Neural progenitor cell (in vitro differentiated cells): Measurements from ENCODE around the gene SPTAN1. TPM values are rescaled to one million over a fixed set of nuclear protein-coding genes. Genes with fewer than 3 reads are reported as not detected.
A peak's percentile ranks its signal among the peaks of the same experiment; 100 is the strongest.

Experiments
- DNase-seq: peaks from one replicate; pipeline ENCODE4 v3.0.0-alpha.2; 2016; ENCODE audit warnings: low spot score
- H2AFZ ChIP-seq: fragments of 200-600 bp; sonication (generic); replicated peaks from 2 replicates; pipeline ENCODE4 v1.6.1; 2016; ENCODE audit warnings: antibody characterized with exemption
- H3F3A ChIP-seq: fragments of 200-600 bp; sonication (generic); 2 replicates; pipeline ENCODE4 v1.6.1; 2016; ENCODE audit warnings: antibody characterized with exemption, low read depth
- H3K27ac ChIP-seq: fragments of 200-600 bp; sonication (generic); 2 replicates; pipeline ENCODE4 v1.5.1; 2016; ENCODE audit warnings: mild to moderate bottlenecking
- H3K27me3 ChIP-seq: fragments of 200-600 bp; sonication (generic); 2 replicates; pipeline ENCODE4 v1.6.1; 2016; ENCODE audit warnings: mild to moderate bottlenecking, moderate library complexity
- H3K36me3 ChIP-seq: fragments of 200-600 bp; sonication (generic); 2 replicates; pipeline ENCODE4 v1.5.1; 2016
- H3K4me1 ChIP-seq: fragments of 200-600 bp; sonication (generic); 2 replicates; pipeline ENCODE4 v1.6.1; 2016; ENCODE audit warnings: mixed run types
- H3K4me2 ChIP-seq: fragments of 200-600 bp; sonication (generic); 2 replicates; pipeline ENCODE4 v1.6.1; 2016
- H3K4me3 ChIP-seq: fragments of 200-600 bp; sonication (generic); 2 replicates; pipeline ENCODE4 v1.5.1; 2016
- H3K79me2 ChIP-seq: fragments of 200-600 bp; sonication (generic); 2 replicates; pipeline ENCODE4 v1.6.1; 2016; ENCODE audit warnings: low read depth
- H3K9ac ChIP-seq: fragments of 200-600 bp; sonication (generic); 2 replicates; pipeline ENCODE4 v1.6.1; 2016
- H3K9me3 ChIP-seq: fragments of 200-600 bp; sonication (generic); 2 replicates; pipeline ENCODE4 v1.5.1; 2016; ENCODE audit warnings: low read depth
- H4K20me1 ChIP-seq: fragments of 200-600 bp; sonication (generic); 2 replicates; pipeline ENCODE4 v1.6.1; 2016; ENCODE audit warnings: low read depth
- H3K27ac Mint-ChIP-seq: 3 replicates; pipeline ENCODE4 v1.8.0; 2021; ENCODE audit warnings: mixed read lengths
- H3K27me3 Mint-ChIP-seq: 2 replicates; pipeline ENCODE4 v1.8.0; 2022; ENCODE audit warnings: low read depth, mild to moderate bottlenecking, inconsistent platforms, moderate library complexity, mixed read lengths; ENCODE audit not compliant: insufficient read depth
- H3K36me3 Mint-ChIP-seq: 3 replicates; pipeline ENCODE4 v1.8.0; 2021; ENCODE audit warnings: mixed read lengths
- H3K4me1 Mint-ChIP-seq: 3 replicates; pipeline ENCODE4 v1.8.0; 2021; ENCODE audit warnings: mixed read lengths
- H3K4me3 Mint-ChIP-seq: 3 replicates; pipeline ENCODE4 v1.8.0; 2021; ENCODE audit warnings: mild to moderate bottlenecking, moderate library complexity, mixed read lengths
- H3K9me3 Mint-ChIP-seq: 3 replicates; pipeline ENCODE4 v1.8.0; 2020; ENCODE audit warnings: mixed read lengths
- CTCF ChIP-seq: fragments of 200-600 bp; sonication (generic); IDR thresholded peaks from 2 replicates; pipeline ENCODE4 v1.5.1; 2017; ENCODE audit warnings: antibody characterized with exemption, mild to moderate bottlenecking
- EZH2 ChIP-seq: fragments of 200-600 bp; sonication (generic); IDR thresholded peaks from 2 replicates; pipeline ENCODE4 v1.6.1; 2017; ENCODE audit warnings: antibody characterized with exemption, mild to moderate bottlenecking, moderate library complexity
- EZH2phosphoT487 ChIP-seq: fragments of 200-600 bp; sonication (generic); IDR thresholded peaks from 2 replicates; pipeline ENCODE4 v1.6.1; 2017; ENCODE audit warnings: antibody characterized with exemption
- total RNA-seq: library from RNA; depleted of rRNA; stranded (reverse); fragments of >200 nt; gene quantifications from 2 replicates; pipeline ENCODE4 v1.2.3, GENCODE V29; 2015; ENCODE audit warnings: low replicate concordance

SPTAN1 gene
- total RNA-seq, 1 donor from 2014 or later: 112 TPM

GRCh38 chr9:128553728-128554127 lies 1.3 kb downstream of the SPTAN1 start:
- H3K79me2 ChIP-seq: peaks cover 54% of the 10 kb centered on the region
- DNase-seq: no peak
- peak overlapping the region; percentile 91 for H3K4me2 ChIP-seq
- H3K36me3 Mint-ChIP-seq: no peaks in the 10 kb centered on the region
- H3K27me3 Mint-ChIP-seq: peaks cover 2% of the 10 kb centered on the region
- no peak overlapping the region for H2AFZ ChIP-seq
- no peak overlapping the region for H3K27ac Mint-ChIP-seq
- H3F3A ChIP-seq: peaks cover 29% of the 10 kb centered on the region
- H3K4me1 Mint-ChIP-seq: peaks cover 46% of the 10 kb centered on the region
- no peak overlapping the region for H3K9ac ChIP-seq
- H3K27ac ChIP-seq: no peak overlapping the region
- H3K9me3 Mint-ChIP-seq: no peaks in the 10 kb centered on the region
- H3K36me3 ChIP-seq: no peaks in the 10 kb centered on the region
- H3K4me3 ChIP-seq: peak overlapping the region; percentile 94
- H4K20me1 ChIP-seq: peaks cover 52% of the 10 kb centered on the region
- H3K27me3 ChIP-seq: no peaks in the 10 kb centered on the region
- TF ChIP-seq EZH2phosphoT487 (no peak), EZH2 (no peak), CTCF (no peak)
- H3K4me1 ChIP-seq: peaks cover 35% of the 10 kb centered on the region
- no peak overlapping the region for H3K4me3 Mint-ChIP-seq
- H3K9me3 ChIP-seq: no peaks in the 10 kb centered on the region

- Histone ChIP-seq H2AFZ (no peak overlapping the region), H3K4me1 (peaks cover 41% of the 10 kb centered on the region), H3K4me3 (peak overlapping the region; percentile 94), H3K27me3 (no peaks in the 10 kb centered on the region), H3K36me3 (no peaks in the 10 kb centered on the region), H3K9ac (no peak overlapping the region), H3K79me2 (peaks cover 60% of the 10 kb centered on the region), H3K4me2 (peak overlapping the region; percentile 91), H3F3A (peaks cover 35% of the 10 kb centered on the region), H3K27ac (no peak overlapping the region), H3K9me3 (no peaks in the 10 kb centered on the region), H4K20me1 (peaks cover 57% of the 10 kb centered on the region)
- Mint-ChIP-seq H3K27ac (no peak overlapping the region), H3K36me3 (no peaks in the 10 kb centered on the region), H3K4me1 (peaks cover 50% of the 10 kb centered on the region), H3K9me3 (no peaks in the 10 kb centered on the region), H3K27me3 (peaks cover 2% of the 10 kb centered on the region), H3K4me3 (no peak overlapping the region)
- DNase-seq: peak; percentile 85
- peak; percentile 23 for TF ChIP-seq CTCF
- TF ChIP-seq EZH2: no peak
Measured at GRCh38 chr9:128554155-128554862, 1.9 kb downstream of the SPTAN1 start.

DNA sequence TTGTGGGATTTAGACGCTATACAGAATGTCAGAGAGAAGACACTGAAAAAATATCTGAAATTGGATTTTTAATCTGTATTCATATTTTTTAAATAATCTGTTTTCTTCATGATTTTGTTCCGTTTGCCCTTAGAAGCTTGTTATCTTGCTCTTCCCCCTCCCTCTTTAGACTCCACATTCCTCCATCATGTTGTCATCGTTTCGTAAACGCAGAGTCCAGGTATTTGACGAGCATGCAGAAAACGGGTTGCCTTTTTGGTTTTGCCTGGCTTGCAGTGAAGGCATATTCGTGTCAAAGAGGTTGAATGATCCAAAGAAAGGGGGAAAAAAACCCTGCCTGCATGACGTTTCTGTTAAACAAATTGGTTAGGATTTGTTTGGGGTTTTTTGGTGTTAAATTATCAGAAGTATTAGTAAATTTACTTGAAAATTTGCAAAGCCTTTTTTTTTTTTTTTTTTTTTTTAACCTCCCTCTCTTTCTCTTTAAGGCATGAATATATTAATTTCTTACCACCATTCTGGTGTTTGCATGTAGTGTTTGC lies 2.9 kb downstream of the SPTAN1 start:
- Histone ChIP-seq H2AFZ (no peak overlapping the region), H3K36me3 (no peaks in the 10 kb centered on the region), H3K9me3 (no peaks in the 10 kb centered on the region), H3K4me1 (peaks cover 43% of the 10 kb centered on the region), H3F3A (peaks cover 38% of the 10 kb centered on the region), H4K20me1 (peaks cover 57% of the 10 kb centered on the region), H3K27ac (no peak overlapping the region), H3K27me3 (no peaks in the 10 kb centered on the region), H3K79me2 (peaks cover 69% of the 10 kb centered on the region), H3K9ac (no peak overlapping the region), H3K4me3 (peak overlapping the region; percentile 22), H3K4me2 (peak overlapping the region; percentile 91)
- Mint-ChIP-seq H3K9me3 (no peaks in the 10 kb centered on the region), H3K27me3 (no peaks in the 10 kb centered on the region), H3K27ac (no peak overlapping the region), H3K36me3 (no peaks in the 10 kb centered on the region), H3K4me1 (peaks cover 40% of the 10 kb centered on the region), H3K4me3 (no peak overlapping the region)
- DNase-seq: peak; percentile 66
- TF ChIP-seq EZH2 (no peak), CTCF (no peak), EZH2phosphoT487 (no peak)
